Mesenchymal stem cell (in vitro differentiated cells and primary cell): Measurements from ENCODE around the gene DNAL4.

Experiments
- DNase-seq: peaks from one replicate; pipeline ENCODE4 v3.0.0-alpha.2; 2013
- H2AFZ ChIP-seq: one replicate; pipeline ENCODE4 v1.6.1; 2013; ENCODE audit warnings: low read depth, mild to moderate bottlenecking, control low read depth, inconsistent platforms, low read length, moderate library complexity
- H2AK5ac ChIP-seq: 2 replicates; pipeline ENCODE4 v1.6.1; 2013; ENCODE audit warnings: low read length, moderate library complexity, mild to moderate bottlenecking, inconsistent platforms; ENCODE audit not compliant: severe bottlenecking
- H2BK120ac ChIP-seq: one replicate; pipeline ENCODE4 v1.6.1; 2013; ENCODE audit warnings: low read depth, mild to moderate bottlenecking, inconsistent platforms, low read length, moderate library complexity
- H2BK12ac ChIP-seq, 2 experiments: one replicate each; pipeline ENCODE4 v1.6.1; 2013; ENCODE audit warnings: inconsistent platforms in 2 of 2, low read length in 2 of 2, mild to moderate bottlenecking in 2 of 2, moderate library complexity in 2 of 2, control low read depth in 1 of 2
- H2BK15ac ChIP-seq: one replicate; pipeline ENCODE4 v1.6.1; 2013; ENCODE audit warnings: mild to moderate bottlenecking, low read depth, inconsistent platforms; ENCODE audit not compliant: poor library complexity, severe bottlenecking
- H2BK5ac ChIP-seq: 2 replicates; pipeline ENCODE4 v1.6.1; 2013; ENCODE audit warnings: low read depth, mild to moderate bottlenecking, low read length, control low read depth, inconsistent platforms; ENCODE audit not compliant: poor library complexity, severe bottlenecking
- H3K14ac ChIP-seq, 2 experiments: one replicate each; pipeline ENCODE4 v1.6.1; 2013; ENCODE audit warnings: inconsistent platforms in 2 of 2, low read length in 2 of 2, control low read depth in 1 of 2, mild to moderate bottlenecking in 1 of 2, moderate library complexity in 1 of 2
- H3K18ac ChIP-seq, 2 experiments: one replicate each; pipeline ENCODE4 v1.6.1; 2013; ENCODE audit warnings: inconsistent platforms in 2 of 2, low read length in 2 of 2, control low read depth in 1 of 2, low read depth in 1 of 2, mild to moderate bottlenecking in 1 of 2
- H3K23ac ChIP-seq, 2 experiments: one replicate each; pipeline ENCODE4 v1.6.1; 2013; ENCODE audit warnings: inconsistent platforms in 2 of 2, low read length in 2 of 2, mild to moderate bottlenecking in 2 of 2, moderate library complexity in 2 of 2, control low read depth in 1 of 2
- H3K27ac ChIP-seq: 2 replicates; pipeline ENCODE4 v1.5.1; 2013; ENCODE audit warnings: mild to moderate bottlenecking, moderate library complexity, low read length, control low read depth, inconsistent platforms; ENCODE audit not compliant: poor library complexity, severe bottlenecking
- H3K27me3 ChIP-seq, 2 experiments: 2 replicates each; pipeline versions ENCODE4 v1.6.1 to v1.7.0; 2013; ENCODE audit warnings: low read length in 2 of 2, mild to moderate bottlenecking in 2 of 2, moderate library complexity in 2 of 2, control low read depth in 1 of 2, inconsistent platforms in 1 of 2; ENCODE audit not compliant: control insufficient read depth in 1 of 2, insufficient read depth in 1 of 2
- H3K36me3 ChIP-seq, 2 experiments: 2 replicates each; pipeline versions ENCODE4 v1.6.1 to v1.7.0; 2013; ENCODE audit warnings: low read length in 2 of 2, control low read depth in 1 of 2, inconsistent platforms in 1 of 2, low read depth in 1 of 2, mild to moderate bottlenecking in 1 of 2; ENCODE audit not compliant: insufficient read depth in 2 of 2, control insufficient read depth in 1 of 2
- H3K4ac ChIP-seq, 2 experiments: one replicate each; pipeline ENCODE4 v1.6.1; 2013; ENCODE audit warnings: inconsistent platforms in 2 of 2, low read length in 2 of 2, mild to moderate bottlenecking in 2 of 2, moderate library complexity in 2 of 2, control low read depth in 1 of 2, low read depth in 1 of 2
- H3K4me1 ChIP-seq: 2 replicates; pipeline ENCODE4 v1.6.1; 2013; ENCODE audit warnings: low read depth, low read length, control low read depth; ENCODE audit not compliant: control insufficient read depth, insufficient read depth
- H3K4me2 ChIP-seq: 2 replicates; pipeline ENCODE4 v1.6.1; 2013; ENCODE audit warnings: low read length, mild to moderate bottlenecking, inconsistent platforms; ENCODE audit not compliant: poor library complexity, severe bottlenecking
- H3K4me3 ChIP-seq, 2 experiments: 2 replicates each; pipeline versions ENCODE4 v1.5.1 to v1.7.0; 2013; ENCODE audit warnings: low read length in 2 of 2, mild to moderate bottlenecking in 2 of 2, control low read depth in 1 of 2, low read depth in 1 of 2; ENCODE audit not compliant: insufficient read depth in 1 of 2
- H3K79me1 ChIP-seq: replicated peaks from 2 replicates; pipeline ENCODE4 v1.6.1; 2013; ENCODE audit warnings: mild to moderate bottlenecking, control low read depth, low read length, inconsistent platforms; ENCODE audit not compliant: poor library complexity, severe bottlenecking
- H3K9ac ChIP-seq: 2 replicates; pipeline ENCODE4 v1.7.0; 2013; ENCODE audit warnings: mild to moderate bottlenecking, low read length, moderate library complexity
- H3K9me3 ChIP-seq: 2 replicates; pipeline ENCODE4 v1.7.0; 2013; ENCODE audit warnings: mild to moderate bottlenecking, low read length; ENCODE audit not compliant: control insufficient read depth
- H4K8ac ChIP-seq: one replicate; pipeline ENCODE4 v1.6.1; 2013; ENCODE audit warnings: inconsistent platforms, mild to moderate bottlenecking, low read length, moderate library complexity
- H4K91ac ChIP-seq: one replicate; pipeline ENCODE4 v1.6.1; 2013; ENCODE audit warnings: mild to moderate bottlenecking, low read length, inconsistent platforms
- WGBS: methylation state at CpG from one replicate; pipeline ENCODE4 v1.1.7; 2013; ENCODE audit warnings: mixed read lengths; 5-methylcytosine and 5-hydroxymethylcytosine counted together

Gene DNAL4

DNA sequence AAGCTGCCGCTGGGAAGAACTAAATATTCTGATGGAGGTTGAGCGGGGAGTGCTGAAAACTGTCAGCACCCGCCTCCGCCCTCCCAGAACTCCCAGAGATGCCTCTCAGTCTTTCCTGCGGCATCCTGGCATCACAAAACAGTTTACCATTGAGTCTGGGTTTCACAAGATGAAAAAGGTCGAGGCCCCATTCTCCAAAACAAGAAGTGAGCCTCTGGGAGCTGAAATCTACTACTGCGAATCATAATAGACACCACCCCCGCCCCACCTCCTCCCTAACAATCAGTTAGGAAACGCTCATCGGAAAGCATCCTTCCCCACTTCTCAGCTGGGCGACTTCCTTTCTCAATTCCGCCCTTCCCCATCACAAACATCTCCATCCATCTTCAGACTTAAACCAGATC is 39.2 kb downstream of the DNAL4 start:
- Histone ChIP-seq H3K23ac (no peak overlapping the region), H3K9me3 (no peaks in the 10 kb centered on the region), H3K27ac (peak overlapping the region; percentile 77), H3K36me3 (peaks cover 28 to 32% of the 10 kb centered on the region in 2 experiments), H4K8ac (peak overlapping the region; percentile 83), H3K4me1 (peaks cover 9% of the 10 kb centered on the region), H3K4ac (peak overlapping the region in 1 of 2 experiments; percentile 30), H2BK120ac (peak overlapping the region; percentile 13), H2AK5ac (no peak overlapping the region), H2AFZ (peak overlapping the region; percentile 30), H3K4me2 (peak overlapping the region; percentile 78), H3K9ac (peak overlapping the region; percentile 94), H3K79me1 (peaks cover 20% of the 10 kb centered on the region), H2BK12ac (peak overlapping the region in 1 of 2 experiments; percentile 25), H3K14ac (no peak overlapping the region), H4K91ac (peak overlapping the region; percentile 54), H3K18ac (peak overlapping the region; percentile 38 to 82), H2BK5ac (no peak overlapping the region), H3K4me3 (peak overlapping the region; percentile 77 to 88), H3K27me3 (no peaks in the 10 kb centered on the region), H2BK15ac (no peak overlapping the region)
- WGBS = 19% methylated on average over 12 of the region's 12 CpGs
- DNase-seq = peak; percentile 51

DNA sequence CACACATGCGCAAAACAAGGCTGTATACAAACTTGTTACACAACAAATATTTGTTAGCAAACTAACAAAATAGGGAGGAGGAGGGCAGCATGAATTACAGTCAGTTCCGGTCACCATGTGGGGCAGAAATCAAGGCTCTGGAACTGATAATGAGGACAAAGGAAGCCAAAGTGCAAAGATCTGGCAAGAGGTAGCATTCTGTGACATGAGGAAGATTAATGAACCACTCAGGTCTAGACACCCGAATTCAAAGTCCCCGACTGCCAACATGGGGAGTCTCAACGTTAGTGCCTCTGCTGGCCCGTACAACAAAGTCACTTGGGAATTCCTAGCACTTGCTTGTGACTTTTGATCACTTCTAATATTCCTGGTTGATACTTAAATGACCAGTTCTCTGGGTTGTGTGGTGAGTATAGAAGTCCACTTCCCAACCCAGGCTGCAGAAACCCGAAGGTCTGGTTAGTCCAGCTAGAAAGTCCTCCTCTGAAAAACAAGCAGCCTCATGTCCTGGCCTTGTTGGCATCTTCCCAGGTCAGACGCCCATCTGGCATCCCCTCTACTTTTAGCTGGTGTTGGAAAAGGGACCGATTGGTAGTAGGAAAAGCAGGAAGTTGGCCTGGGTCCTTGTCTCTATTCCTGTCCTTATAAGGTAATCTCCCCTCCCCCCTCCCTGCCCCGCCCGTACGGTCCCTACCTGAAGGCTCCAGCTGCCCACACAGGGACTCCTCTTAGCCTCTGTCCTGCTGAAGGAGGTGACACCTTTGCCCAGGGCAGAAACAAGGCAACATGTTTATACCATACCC is 39.8 kb downstream of the DNAL4 start:
- Histone ChIP-seq H3K27ac (peak overlapping the region; percentile 47), H2AFZ (no peak overlapping the region), H4K8ac (peak overlapping the region; percentile 83), H3K27me3 (no peaks in the 10 kb centered on the region), H3K4me2 (peak overlapping the region; percentile 78), H3K9me3 (no peaks in the 10 kb centered on the region), H3K36me3 (peaks cover 34 to 38% of the 10 kb centered on the region in 2 experiments), H3K9ac (peak overlapping the region; percentile 94), H3K23ac (no peak overlapping the region), H3K4ac (peak overlapping the region in 1 of 2 experiments; percentile 30), H3K18ac (peak overlapping the region; percentile 28 to 38), H3K4me1 (peaks cover 9% of the 10 kb centered on the region), H2BK120ac (peak overlapping the region; percentile 13), H3K4me3 (peak overlapping the region; percentile 19 to 88), H3K79me1 (peaks cover 22% of the 10 kb centered on the region), H2AK5ac (peak overlapping the region; percentile 32), H3K14ac (no peak overlapping the region), H2BK15ac (no peak overlapping the region), H4K91ac (no peak overlapping the region), H2BK5ac (no peak overlapping the region), H2BK12ac (peak overlapping the region in 1 of 2 experiments; percentile 25)
- 41% methylated on average over 10 of the region's 12 CpGs for WGBS
- peak; percentile 17 for DNase-seq

- peaks cover 54% of the 10 kb centered on the region in 2 experiments for H3K36me3 ChIP-seq
- H3K27me3 ChIP-seq = no peaks in the 10 kb centered on the region
- H3K4me3 ChIP-seq = no peak overlapping the region
- H3K18ac ChIP-seq = no peak overlapping the region
- H2BK5ac ChIP-seq = no peak overlapping the region
- no peak overlapping the region for H2AFZ ChIP-seq
- H3K9ac ChIP-seq = no peak overlapping the region
- no peak overlapping the region for H2BK120ac ChIP-seq
- no peak overlapping the region for H3K4me2 ChIP-seq
- no peak overlapping the region for H4K91ac ChIP-seq
- WGBS = 93% methylated on average over 21 of the region's 24 CpGs
- H4K8ac ChIP-seq = no peak overlapping the region
- no peak for DNase-seq
- no peak overlapping the region for H3K4ac ChIP-seq
- no peak overlapping the region for H3K27ac ChIP-seq
- H3K23ac ChIP-seq = no peak overlapping the region
- no peak overlapping the region for H3K14ac ChIP-seq
- H2BK12ac ChIP-seq = no peak overlapping the region
- H2BK15ac ChIP-seq = no peak overlapping the region
- no peaks in the 10 kb centered on the region for H3K9me3 ChIP-seq
- H3K4me1 ChIP-seq = peaks cover 12% of the 10 kb centered on the region
- no peak overlapping the region for H2AK5ac ChIP-seq
- H3K79me1 ChIP-seq = peaks cover 22% of the 10 kb centered on the region
These were observed 42.3 kb downstream of the DNAL4 start for GRCh38 chr22:38751422-38752346.

DNA sequence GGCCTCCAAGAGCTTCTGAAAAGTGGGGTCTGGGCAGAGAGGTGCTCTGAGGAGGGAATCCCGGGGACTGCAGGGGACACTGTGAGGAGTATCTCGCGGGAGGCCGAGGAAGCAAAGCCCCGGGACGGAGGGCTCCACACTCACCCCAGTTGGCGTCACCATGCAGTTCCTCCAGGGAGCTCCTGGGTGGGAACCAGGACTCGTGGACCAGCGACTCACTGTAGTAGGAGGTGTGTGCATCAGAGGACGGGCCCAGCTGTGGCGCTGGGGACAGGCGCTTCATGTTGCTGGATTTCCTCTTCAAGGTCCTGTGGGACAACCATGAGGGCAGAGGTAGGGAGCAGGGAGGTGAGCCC is 42.9 kb downstream of the DNAL4 start:
- Histone ChIP-seq H3K14ac (no peak overlapping the region), H3K27me3 (no peaks in the 10 kb centered on the region), H2BK12ac (no peak overlapping the region), H2BK5ac (no peak overlapping the region), H4K91ac (no peak overlapping the region), H2BK120ac (no peak overlapping the region), H2AK5ac (no peak overlapping the region), H3K9me3 (no peaks in the 10 kb centered on the region), H3K79me1 (peaks cover 22% of the 10 kb centered on the region), H3K4me3 (no peak overlapping the region), H3K36me3 (peaks cover 59 to 61% of the 10 kb centered on the region in 2 experiments), H3K18ac (no peak overlapping the region), H3K27ac (no peak overlapping the region), H3K4me2 (no peak overlapping the region), H3K23ac (no peak overlapping the region), H4K8ac (no peak overlapping the region), H3K9ac (no peak overlapping the region), H2BK15ac (no peak overlapping the region), H3K4me1 (peaks cover 9% of the 10 kb centered on the region), H2AFZ (no peak overlapping the region), H3K4ac (no peak overlapping the region)
- no peak for DNase-seq
- WGBS = 96% methylated on average over 12 of the region's 12 CpGs
